Measurements from ENCODE around the gene GAL.

GRCh38 chr11:68673991-68674390 is 10.4 kb upstream of the GAL start:
- TF ChIP-seq CTCF (conservative IDR thresholded peaks at IDR 0.05 in 1 of 2, IDR thresholded peaks at IDR 0.05 in 1 of 2; ENCODE audit: extremely low read depth in 1 of 2, insufficient read depth in 1 of 2, low read depth in 1 of 2, low read length in 2 of 2) (no peak), EZH2 (IDR thresholded peaks at IDR 0.05; ENCODE audit: borderline replicate concordance, low read length) (no peak)
